ENCODE data around the gene CREG1.
"Not testable (repeated sequence)": the region's sequence is repeated elsewhere in the genome, so short reads cannot be mapped to it uniquely, and the experiment has no call there.

CREG1 gene

GRCh38 chr1:167553136-167554027, at the start of gene CREG1:
CREG1 (minus strand) TSS chr1:167553762.
- DNase-seq, result peak; percentile 93

- DNase-seq, result no peak
Measured at GRCh38 chr1:167602840-167603239, 49.3 kb upstream of the CREG1 start.

DNA sequence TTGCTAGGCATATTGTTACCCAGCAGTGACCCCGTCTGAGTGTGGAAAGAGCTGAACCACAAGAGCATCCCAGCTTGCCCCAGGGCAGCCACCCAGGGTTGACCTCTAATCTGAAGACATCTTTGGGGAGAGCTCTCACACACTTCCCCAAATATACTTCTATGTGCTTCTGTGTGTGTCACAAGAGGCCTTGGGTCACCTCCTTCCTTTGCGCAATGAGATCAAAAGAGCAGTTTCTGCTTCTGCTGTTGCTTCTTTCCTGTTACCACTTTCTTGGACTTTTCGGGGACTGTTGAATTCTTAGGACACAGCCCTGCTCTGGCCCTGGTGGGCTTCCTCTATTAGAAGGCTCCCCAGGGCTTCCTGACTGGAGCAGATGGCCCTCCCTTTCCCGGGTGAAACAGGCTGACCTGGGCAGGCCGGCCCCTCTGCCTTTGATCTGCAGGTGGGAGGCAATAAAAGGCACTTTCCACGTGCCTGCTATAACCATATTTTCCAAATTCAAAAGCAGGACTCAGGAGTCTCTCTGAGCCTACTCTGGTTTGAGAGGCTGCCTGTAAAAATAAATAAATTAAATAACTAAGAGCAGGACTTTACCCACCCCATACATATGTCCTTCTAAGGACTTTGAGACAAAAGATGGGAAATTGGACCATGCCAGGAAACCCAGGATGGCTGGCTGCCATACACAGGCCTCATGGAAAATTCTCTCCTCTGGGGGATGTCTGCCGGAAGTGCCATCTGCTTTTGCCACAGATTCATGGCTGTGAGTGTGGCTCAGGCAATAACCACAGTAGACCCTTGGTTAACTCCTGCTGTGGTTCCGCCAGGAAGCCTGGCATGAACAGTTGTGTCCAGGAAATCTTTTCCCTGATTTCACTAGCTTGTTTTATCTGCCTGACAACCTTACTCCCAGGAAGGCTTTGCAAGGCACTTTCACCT, 48.2 kb upstream of the CREG1 start:
- DNase-seq, result no peak

DNA sequence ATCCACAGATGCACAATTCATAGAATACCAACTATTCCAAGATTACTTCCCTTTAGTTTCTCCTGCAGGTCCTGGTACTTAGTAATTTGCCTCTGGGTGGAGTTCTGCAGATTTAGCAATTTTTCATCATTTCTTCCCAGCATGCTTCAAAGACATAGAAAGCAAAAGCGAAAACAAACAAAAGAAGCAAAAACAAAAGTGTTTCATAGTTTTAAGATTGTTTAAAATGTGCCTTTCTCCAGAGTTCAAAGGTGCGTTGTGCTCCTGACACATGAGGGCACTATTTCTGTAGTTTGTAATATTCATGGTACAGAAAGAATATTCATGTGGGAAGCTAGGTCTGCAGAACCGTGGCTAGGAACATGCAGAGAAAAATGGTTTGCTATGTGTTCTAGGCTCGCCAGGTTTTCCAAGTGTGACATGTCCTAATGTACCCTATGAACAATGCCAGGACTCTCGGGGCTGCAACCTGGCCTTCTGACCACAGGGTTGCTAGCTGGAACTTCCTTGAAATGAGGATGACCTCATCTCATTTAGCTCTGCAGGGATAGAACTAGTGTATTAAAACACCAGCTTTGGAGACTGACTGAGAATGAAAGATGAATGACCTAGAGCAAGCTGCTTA, 46.5 kb upstream of the CREG1 start:
- DNase-seq, result no peak

DNA sequence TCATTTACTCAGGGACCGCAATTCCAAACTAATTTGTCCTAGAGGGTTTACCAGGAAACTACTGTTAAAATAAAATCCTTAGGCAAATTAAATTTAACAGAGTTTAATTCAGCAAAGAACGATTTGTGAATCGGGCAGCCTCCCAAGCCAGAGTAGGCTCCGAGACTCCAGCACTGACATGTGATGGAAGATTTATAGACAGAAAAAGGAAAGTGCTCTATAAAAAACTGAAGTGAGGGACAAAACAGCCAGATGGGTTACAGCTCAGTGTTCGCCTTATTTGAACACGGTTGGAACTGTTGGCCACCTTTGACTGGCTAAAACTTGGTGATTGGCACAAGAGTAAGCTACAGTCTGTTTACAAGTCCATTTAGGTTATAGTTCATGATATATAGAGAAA, 41.3 kb upstream of the CREG1 start:
- DNase-seq, result no peak

DNA sequence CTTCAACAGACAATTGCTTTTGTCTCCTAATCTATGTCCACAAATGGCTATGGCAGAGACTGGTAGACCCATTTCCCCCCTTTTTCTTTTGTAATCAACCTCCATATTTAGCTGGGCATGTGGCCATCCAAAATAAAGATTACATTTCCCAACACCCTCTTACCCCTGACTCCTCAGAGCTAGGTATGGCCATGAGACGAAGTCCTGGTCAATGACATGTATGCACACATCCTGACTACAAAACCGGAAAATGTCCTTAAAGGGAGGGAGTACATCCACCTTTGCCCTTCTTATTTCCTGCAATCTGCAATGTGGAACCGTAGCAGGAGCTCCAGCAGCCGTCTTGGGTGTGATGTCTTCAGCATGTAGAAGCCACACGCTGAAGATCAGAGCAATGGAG, 40.3 kb upstream of the CREG1 start:
- DNase-seq, result no peak

GRCh38 chr1:167592475-167592874, 38.9 kb upstream of the CREG1 start:
- DNase-seq, result no peak

GRCh38 chr1:167588361-167588760, 34.8 kb upstream of the CREG1 start:
- DNase-seq, result no peak

- DNase-seq, result no peak
Measured at GRCh38 chr1:167587872-167588271, 34.3 kb upstream of the CREG1 start.

GRCh38 chr1:167587342-167587741, 33.8 kb upstream of the CREG1 start:
- DNase-seq, result no peak

DNA sequence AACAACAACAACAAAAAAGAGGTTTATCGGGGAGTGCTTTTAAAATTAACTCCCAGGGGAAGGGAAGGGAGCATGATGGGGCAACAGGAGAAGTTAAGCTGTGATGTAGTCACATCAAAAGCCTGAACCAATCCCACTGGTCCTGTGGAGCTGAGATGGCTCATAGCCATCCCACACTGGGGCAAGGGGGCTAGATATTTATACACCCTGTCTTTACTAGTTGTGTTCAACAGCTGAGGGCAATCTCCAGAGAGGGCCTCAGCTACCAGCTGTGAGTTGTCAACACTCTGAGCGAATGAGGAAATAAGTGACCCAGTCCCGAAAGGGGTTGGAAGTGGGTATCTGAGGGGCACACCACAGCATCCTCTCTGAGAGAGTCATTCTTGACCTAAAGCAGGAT, 31.0 kb upstream of the CREG1 start:
- no peak for DNase-seq

DNA sequence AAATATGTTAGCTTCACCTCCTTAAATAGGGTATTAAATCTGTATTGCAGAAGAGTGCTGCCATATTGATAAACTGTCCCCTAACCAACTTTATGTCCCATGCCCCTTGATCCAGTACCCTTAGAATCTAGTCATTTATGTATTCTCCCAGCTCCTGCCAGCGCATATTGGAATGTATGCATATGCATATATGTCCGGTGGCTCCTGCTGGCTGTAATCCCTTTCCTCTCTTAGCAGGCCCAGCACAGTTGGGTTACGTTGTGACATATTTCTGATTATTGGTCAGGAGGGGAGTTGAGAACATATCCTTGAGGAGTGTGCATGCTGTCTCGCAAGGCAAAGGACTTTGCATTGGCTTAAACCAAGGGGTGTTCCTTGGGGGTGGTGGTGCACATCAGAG, 29.2 kb upstream of the CREG1 start:
- DNase-seq, result no peak

GRCh38 chr1:167582064-167582463, 28.5 kb upstream of the CREG1 start:
- no peak for DNase-seq

DNA sequence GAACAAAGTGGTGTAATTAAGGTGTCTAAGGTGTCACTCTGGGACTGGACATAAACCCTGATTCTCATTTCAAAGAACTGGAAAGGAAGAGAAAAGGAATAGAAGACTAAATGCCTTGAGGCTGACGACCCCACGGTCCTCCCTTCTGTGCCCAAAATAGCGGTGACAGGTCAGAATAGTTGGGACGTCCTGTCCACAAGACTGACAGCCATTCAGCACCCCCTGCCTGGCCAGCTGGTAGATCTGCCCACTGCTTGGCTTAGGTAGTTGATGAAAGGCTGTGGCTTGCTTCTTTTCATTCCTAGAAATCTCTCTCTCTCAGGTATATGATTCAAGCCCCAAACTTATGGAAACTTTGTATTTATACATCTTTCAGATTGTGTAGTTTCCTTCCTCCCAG, 26.4 kb upstream of the CREG1 start:
- no peak for DNase-seq

- DNase-seq, result no peak
Measured at GRCh38 chr1:167578939-167579521, 25.5 kb upstream of the CREG1 start.

- DNase-seq, result no peak
Measured at GRCh38 chr1:167575649-167576048, 22.1 kb upstream of the CREG1 start.

- DNase-seq, result no peak
Measured at GRCh38 chr1:167573035-167573434, 19.5 kb upstream of the CREG1 start.

DNA sequence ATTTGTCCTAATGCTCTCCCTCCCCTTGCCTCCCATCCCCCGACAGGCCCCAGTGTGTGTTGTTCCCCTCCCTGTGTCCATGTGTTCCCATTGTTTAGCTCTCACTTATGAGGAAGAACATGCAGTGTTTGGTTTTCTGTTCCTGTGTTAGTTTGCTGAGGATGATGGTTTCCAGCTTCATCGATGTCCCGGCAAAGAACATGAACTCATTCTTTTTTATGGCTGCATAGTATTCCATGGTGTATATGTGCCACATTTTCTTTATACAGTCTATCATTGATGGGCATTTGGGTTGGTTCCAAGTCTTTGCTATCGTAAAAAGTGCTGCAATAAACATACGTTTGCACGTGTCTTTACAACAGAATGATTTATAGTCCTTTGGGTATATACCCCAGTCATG, 17.1 kb upstream of the CREG1 start:
- not testable (repeated sequence) for DNase-seq

DNA sequence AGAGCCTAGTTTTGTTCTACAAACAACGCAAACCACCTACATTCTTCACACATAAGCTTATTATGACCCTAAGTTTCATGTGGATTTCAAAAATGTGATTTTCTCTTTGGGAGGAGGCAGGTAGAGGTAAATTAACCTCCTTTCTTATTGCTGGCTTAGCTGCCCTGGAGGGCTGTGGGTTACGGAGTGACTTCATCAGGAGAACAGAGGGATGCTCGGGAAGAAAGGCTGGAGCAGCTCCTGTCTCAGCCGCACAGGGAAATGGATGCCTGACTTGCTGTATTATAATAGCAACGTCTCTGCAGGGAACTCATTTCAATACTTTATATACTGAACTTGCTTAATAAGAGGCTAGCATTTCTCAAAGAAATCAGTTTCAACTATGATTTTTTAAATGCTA, 14.1 kb upstream of the CREG1 start:
- no peak for DNase-seq

- DNase-seq, result no peak
Measured at GRCh38 chr1:167566766-167567165, 13.2 kb upstream of the CREG1 start.

- no peak for DNase-seq
Measured at GRCh38 chr1:167565922-167566321, 12.4 kb upstream of the CREG1 start.

DNA sequence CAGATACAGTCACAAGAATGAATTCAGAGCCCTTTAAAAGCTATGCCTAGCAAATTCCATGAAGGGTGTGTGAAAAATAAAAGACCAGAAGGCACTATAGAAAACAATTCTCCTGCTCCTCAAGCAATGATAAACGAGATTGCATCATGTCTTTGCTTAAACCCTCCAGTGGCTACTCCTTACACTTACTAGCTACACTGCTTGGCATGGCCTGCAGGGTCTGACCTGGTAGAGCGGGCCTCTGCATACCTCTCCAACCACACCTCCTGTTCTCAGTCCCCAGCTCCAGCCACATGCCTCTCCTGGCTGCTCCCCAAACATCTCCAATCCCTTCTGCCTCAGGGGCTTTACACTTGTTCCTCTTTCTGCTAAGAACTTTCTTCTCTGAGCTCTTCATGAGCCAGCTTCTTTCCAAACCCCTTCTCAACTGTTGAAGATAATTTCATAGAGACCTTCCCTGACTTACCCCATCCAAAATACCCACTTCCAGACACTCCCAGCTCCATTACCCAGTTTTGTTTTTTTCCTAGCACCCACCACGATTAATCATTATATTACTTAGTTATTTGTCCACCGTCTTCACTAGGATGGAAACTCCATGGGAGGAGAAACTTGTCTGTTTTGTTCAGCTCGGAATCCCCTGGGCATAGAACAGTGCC, 11.2 kb upstream of the CREG1 start:
- no peak for DNase-seq

Measured in NCI-H2227 treated with DMSO at 0.1 percent for 48 hours (cell line).